SIG-M5 treated with dmso at 0.1 percent for 504 hours (cell line): ENCODE data around the gene FGF14.

ENCODE experiments used
- DNase-seq: peaks from one replicate; lab custom pipeline; 2025; ENCODE audit not compliant: unreplicated experiment; lab: John Stamatoyannopoulos, UW

The FGF14 gene

DNA sequence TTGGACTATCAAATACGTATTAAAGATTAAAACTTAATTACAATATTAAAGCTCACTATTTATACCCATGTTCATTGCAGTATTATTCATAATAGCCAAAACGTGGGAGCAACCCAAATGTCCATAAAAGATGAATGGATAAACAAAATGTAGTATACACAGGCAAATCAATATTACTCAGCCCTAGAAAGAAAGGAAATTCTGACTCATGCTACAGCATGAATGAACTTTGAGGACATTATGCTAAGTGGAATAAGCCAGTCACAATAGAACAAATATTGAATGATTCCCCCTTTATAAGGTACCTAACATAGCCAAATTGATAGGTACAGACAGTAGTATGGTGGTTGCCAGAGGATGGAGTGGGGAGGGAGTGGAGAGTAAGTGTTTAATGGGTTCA is 457.3 kb downstream of the FGF14 start:
- DNase-seq: no peak

- DNase-seq: no peak
Measured at GRCh38 chr13:101942535-101943157, 459.2 kb downstream of the FGF14 start.

DNA sequence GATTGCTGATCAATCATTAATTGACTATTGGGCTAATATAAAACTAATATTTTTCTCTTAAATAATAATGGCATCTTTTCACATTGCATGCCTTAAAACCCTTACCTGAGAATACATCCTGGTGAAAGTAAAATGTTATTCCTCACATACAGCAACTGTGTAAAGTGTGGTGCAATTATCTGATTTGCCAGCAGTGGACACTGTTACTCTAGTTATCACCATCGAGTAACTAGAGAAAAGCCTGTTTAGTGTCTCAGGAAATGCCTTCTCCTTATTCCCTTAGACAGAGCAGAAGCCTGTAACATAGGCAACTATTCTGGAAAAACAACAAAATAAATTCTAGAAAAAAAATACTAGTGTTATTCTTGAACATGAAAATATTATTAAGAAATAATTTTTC is 459.8 kb downstream of the FGF14 start:
- DNase-seq: peak; percentile 6

DNA sequence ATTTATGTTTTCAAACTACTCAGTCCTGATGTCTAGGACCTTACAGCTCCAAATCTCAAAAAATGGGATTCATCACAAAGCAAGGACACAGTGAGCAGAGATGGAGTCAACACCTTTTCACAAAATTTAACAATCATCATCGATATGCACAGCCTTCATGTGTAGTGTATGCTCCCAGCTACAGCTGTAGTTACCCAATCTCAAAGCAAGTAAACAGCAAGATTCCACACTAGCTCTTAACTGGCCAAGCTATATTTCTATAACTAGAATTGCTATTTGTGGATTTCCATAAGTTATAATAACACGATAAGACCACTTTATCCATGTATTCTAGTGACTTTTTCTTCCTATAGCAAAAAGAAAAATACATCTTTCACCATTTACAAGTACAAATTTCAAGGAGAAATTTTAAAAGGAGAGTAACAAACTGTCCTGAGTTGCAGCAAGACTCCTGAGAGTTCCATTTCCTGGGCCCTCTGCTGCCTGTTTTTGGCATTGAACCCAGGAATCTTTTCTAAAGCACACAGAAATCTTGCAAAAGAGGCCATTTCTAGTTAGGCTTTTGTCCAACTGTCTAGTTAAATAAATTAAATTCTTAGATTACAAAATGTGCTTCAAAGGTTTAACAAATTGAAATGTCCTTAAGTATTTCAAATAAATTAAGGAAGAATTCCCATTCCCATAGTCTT is 460.6 kb downstream of the FGF14 start:
- peak; percentile 2 for DNase-seq

DNA sequence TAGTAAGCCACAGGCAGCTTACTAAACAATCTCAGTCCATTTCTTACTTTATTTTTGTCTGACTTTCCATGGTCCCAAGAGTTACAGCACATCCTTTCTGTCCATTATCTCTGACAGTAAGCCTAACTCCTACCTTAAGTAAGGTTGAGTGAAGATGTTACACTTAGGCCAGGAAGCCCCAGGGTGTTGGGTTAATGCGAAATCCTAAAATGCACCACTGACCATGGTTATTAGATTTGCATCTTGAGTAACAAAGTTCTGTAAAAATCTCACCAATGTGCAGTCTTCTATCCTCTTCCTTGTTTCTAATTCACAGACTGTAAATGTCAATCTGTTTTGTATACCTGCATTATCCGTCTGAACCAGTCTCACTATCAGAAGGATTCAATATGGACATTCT is 462.5 kb downstream of the FGF14 start:
- no peak for DNase-seq

DNA sequence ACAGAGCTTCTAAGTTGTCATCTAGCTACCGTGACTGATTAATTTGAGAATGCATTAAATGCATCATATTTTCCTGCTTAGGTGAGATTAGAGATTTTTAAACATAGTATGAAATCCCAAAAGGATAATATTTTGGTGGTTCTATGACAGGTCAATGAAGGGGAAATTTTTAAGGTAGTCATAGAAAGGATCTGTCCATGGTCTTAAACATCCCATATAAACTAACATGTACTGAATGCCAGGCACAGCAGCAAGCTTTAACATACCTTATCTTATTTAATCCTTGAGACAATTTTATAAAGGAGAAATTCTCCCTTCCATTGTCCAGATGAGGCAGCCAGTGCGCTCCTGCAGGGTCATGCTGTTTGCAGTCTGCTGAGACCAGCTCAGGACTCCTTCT is 466.0 kb downstream of the FGF14 start:
- DNase-seq: no peak

GRCh38 chr13:101931186-101931585 is 470.7 kb downstream of the FGF14 start:
- no peak for DNase-seq

- DNase-seq: no peak
Measured at GRCh38 chr13:101930331-101930730, 471.5 kb downstream of the FGF14 start.

GRCh38 chr13:101925731-101926130 is 476.1 kb downstream of the FGF14 start:
- DNase-seq: no peak

DNA sequence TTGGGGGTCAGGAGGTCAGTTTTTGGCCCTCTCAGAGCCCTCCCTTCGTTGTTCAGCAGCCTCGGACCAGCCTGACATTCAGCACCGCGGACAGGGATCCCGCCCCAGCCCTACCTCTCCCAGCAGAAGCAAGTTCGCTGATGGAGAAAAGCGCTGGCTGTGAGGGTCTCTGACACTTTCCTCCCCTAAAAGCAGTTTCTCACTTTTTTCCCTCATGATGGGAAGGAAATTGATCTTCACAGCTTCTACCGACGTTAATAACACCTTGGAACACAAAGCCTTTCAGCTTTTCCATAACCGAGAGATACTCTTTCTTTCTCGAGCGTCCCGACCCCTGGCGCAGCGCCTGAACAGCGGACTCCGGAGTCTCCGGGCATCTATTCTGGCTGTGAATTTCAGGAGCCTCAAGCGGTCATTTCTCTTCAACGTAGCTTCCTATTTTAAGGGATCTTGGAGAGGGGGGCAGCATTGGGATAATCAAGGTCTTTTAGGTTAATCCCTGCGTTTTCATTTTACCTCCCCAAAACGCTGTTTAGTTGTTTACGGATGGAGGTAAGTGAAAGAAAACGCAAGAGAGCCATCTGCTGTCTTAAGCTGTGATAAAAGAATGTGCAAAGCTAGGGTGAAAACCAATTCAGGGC is 482.2 kb downstream of the FGF14 start:
- no peak for DNase-seq

DNA sequence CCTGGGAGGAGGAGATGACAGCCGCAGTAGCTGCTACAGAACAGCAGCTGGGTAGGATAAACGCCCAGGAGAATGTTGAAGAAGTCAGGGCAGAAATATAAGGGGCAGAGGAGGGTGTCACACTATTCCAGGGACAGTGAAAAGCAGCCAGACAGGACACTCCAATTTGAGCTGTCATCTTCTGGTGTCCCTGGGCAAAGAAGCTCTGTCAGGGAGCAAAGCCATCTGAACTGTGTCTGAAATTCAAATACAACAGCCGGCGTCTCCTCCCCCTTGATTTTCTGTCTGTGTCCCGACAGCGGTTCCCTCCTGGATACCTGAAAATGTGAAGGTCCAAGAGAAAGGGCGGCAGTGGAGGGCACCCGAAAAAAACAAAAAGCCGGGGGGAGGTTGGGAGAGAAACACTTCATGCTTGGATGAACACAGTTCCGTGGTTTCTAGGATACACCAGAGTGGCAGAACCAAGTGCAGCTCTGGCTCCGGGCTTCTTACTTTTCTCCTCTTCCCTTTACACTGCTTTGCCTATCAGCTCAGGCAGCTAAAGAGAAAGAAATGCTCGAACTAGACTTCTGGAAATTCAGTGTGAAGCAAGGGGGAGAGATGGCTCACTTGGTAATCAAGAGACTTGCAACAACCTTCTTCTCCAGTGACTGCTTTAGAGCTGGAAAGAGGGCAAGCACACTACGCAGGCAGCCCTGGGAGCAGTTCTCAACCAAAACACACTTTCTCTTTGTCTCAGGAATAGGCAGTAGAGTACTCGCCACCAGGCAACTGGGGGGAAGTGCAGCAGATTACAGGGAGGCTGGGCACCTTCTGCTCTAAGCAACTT is 483.8 kb downstream of the FGF14 start:
- no peak for DNase-seq

DNA sequence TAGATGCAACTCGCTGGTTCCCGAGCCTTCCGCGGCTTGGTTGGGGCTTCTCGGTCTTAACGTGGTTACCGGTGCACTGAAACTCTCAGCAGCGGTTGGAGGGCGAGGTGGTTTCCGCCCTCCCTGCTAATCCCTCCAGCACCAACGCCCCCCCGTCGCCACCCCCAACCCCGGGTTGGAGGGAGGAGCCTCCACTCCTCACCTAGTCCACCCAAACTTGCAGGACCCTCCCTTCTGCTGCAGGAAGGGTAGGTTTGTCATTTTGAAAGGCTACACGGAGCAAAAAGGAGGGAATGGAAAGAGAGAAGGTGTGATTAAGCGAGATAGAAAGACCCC is 484.4 kb downstream of the FGF14 start:
- DNase-seq: no peak

DNA sequence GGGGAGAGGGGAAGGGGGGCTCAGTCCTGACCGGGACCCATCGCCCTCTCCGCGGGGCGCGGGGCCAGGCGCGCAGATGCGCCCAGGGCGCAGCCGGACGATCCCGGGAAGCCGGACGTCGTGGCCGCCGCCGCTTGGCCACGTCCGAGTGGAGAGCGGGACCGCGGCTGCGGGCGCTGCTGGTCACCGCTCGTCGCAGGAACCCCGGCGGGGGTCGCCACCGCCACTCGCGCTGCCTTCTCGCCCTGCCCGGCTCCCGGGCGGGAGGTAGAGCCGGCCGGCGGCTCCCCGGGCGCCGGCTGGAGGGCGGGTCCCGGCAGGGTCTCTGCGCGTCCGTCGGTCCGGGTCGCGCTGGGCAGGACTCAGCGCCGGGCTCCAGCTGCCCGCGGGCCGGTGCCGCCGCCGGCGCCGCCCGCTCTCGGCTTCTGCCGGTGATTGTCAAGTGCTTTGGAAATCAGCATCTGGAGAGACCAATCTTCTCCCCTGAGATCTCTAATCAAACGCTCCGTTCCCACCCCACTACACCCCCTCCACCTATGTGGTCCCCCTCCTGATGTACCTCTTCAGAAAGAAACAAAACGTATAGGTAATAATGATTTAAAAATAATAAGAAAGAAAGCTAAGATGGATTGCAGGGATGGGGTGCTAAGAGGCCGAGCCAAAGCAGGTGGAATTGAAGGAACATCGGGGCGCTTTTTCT is 484.9 kb downstream of the FGF14 start:
- DNase-seq: no peak

DNA sequence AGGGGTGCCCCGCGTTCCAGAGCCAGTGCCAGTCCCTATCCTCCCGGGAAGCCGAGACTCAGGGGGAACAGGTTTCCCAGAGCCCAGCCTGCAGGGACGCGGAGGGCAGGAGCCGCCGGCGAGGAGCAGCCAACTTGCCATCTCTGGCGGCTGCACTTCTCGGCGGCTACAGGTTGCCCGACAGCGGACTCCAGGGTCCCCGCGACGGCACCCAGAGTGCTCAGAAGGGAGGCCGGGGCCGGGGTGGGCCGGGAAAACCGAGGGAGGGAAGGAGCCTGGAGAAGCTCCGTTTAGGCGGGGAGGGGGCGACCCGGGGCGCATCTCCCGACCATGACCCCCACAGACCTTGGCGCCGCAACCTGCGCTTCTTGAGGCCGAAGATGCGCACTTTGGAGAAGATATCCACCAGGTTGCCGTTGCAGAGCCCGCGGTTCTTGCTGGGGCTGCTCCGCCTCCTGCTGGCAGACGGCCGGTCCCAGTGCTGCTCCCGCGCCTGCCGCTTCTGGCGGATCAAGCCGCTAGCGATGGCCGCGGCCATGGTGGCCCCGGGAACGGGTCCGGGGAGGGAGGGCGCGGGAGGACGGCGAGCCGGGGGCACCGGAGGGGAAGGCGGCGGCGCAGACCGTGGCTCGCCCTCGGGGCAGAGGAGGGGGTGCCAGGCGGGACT is 485.6 kb downstream of the FGF14 start:
- no peak for DNase-seq

- no peak for DNase-seq
Measured at GRCh38 chr13:101915755-101916107, 486.1 kb downstream of the FGF14 start.

GRCh38 chr13:101915331-101915730 is 486.5 kb downstream of the FGF14 start:
- DNase-seq: no peak

- DNase-seq: no peak
Measured at GRCh38 chr13:101911752-101912151, 490.1 kb downstream of the FGF14 start.

- DNase-seq: no peak
Measured at GRCh38 chr13:101903890-101904289, 498.0 kb downstream of the FGF14 start.

DNA sequence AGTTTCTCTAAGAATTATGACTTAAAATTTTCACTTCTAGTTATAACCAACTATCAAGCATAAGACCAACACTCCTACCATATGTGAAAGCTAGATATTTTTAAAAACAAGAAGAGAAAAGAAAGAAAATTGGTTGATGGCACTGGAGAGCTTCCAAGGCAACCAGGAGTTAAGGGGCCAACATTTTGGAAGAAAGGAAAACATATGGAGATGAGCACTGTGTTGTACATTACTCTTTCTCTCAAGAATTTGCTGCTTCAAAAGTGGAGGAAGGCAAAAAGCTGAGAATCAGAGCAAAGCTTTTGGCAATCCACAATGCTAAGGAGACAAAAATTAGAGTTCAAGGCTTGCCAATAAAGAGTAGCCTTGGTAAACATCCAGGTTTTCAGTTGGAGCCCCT is 503.2 kb downstream of the FGF14 start:
- DNase-seq: no peak

DNA sequence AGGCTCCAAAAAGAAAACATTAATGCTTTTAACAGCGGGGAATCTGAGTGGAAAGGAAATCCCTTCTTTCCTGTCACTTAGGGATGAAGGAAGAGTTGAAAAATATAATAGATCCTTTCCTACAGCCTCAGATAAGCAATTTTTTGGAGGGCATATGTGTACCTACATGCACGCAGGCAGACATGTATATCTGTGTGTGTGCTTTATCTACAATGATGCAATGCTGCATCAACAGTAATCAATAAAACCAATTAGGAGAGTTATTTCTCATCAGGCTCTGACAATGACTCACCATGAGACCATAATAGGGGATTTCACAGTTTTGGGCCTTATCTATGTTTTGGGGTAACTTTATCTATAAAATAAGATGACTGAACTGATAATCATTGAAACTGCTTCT is 505.3 kb downstream of the FGF14 start:
- no peak for DNase-seq

GRCh38 chr13:101893021-101893420 is 508.8 kb downstream of the FGF14 start:
- no peak for DNase-seq
